NT2/D1 (cell line): ENCODE measurements around the gene LINC00237.

Experiments
- SUZ12 ChIP-seq: IDR thresholded peaks from 2 replicates; pipeline ENCODE4 v1.6.1; 2011; ENCODE audit not compliant: insufficient read length, insufficient read depth; ENCODE audit errors: extremely low read depth
- YY1 ChIP-seq: IDR thresholded peaks from 2 replicates; pipeline ENCODE4 v1.6.1; 2011; ENCODE audit not compliant: insufficient read length, insufficient read depth
- ZNF274 ChIP-seq: IDR thresholded peaks from 2 replicates; pipeline ENCODE4 v1.6.1; 2011; ENCODE audit warnings: mild to moderate bottlenecking, low read depth, low read length

DNA sequence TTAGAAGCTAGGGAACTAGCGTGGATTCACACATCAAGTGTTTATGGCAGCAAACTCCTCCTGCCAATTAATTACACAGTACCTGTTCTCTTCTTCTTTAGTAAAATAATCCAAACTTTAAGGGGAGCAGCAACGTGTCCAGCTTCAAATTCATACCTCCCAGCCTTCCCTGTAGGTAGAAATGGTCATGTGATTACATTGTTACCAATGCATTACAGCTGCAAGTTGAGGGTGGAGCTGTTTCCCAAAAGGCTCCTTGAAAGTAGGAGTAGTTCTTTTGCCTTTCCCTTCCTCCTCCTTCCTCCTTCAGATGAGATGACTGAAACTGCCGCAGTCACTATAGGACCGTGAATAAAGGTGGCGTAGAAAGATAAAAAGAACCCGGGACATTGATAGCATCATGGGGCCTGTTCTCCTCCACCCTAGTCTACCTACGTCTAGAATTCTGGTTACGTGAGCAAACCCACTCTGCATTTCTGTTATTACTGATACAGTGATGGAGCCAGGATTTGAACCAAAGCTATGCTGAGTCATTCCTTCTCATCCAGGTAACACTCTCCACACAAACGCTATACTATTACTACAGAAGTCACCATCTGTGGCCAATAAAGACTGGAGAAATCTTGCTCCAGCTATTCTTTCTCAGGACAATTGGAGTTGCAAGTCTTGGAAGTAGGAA is 18.2 kb downstream of the LINC00237 start:
- TF ChIP-seq ZNF274 (no peak), YY1 (no peak), SUZ12 (no peak)
